Measurements from ENCODE around the gene LONRF2.

The LONRF2 gene

DNA sequence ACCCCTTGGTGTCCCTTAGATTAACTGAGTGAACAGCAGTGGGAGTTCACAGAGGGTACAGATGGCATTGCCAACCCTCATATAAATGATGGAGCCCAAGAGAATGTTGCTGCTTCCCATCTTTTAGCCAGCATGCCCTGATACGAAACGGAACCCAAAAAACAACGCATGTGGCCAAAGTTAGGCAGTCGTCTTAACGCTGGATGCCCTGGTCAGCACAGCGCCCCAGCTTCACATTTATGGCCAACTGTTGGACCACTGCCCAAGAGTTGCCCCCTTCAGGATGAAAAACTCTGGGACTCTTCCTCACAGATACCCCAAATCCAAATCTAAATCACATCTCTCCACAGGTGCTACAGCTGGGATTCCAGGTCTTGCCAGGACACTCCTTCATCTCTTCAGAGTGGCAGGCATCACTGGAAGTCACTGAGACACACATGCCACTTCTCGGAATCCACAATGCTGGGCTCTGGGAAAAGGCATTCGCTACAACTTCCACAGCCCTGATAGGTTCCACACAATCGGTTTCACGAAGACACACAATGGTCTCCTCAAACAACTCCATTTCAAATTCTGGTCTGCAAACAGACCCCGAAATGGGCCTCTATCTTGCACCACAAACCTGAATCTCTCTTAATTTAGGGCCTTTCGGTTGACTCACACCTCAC, 44.6 kb downstream of the LONRF2 start:
- H3K4me3 ChIP-seq (ENCODE audit: low read depth, low read length): no peak overlapping the region
- DNase-seq (ENCODE audit: low read depth): no peak

DNA sequence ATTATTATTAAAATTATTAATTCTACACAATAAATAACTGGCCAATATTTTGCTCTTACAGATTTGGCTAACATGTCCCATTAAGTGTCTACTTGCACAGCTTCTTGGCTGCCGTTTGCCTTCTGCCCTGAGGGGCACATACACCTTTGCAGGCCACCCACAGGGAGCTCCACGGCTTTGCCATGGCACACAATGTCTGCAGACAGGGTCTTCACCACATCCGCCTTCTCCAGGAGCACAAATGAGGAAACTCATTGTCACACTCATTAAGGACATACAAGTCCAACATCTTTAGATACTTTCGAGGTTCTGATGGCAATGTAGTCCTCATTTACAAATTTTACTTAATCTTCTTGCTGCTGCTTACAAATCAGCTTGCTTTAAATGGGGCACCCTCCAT, 45.6 kb downstream of the LONRF2 start:
- TF ChIP-seq, protein P1, sequence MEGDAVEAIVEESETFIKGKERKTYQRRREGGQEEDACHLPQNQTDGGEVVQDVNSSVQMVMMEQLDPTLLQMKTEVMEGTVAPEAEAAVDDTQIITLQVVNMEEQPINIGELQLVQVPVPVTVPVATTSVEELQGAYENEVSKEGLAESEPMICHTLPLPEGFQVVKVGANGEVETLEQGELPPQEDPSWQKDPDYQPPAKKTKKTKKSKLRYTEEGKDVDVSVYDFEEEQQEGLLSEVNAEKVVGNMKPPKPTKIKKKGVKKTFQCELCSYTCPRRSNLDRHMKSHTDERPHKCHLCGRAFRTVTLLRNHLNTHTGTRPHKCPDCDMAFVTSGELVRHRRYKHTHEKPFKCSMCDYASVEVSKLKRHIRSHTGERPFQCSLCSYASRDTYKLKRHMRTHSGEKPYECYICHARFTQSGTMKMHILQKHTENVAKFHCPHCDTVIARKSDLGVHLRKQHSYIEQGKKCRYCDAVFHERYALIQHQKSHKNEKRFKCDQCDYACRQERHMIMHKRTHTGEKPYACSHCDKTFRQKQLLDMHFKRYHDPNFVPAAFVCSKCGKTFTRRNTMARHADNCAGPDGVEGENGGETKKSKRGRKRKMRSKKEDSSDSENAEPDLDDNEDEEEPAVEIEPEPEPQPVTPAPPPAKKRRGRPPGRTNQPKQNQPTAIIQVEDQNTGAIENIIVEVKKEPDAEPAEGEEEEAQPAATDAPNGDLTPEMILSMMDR (IDR thresholded peaks at IDR 0.05; ENCODE audit: control insufficient read depth, extremely low read depth, insufficient read depth): no peak
- no peak for DNase-seq (ENCODE audit: low read depth)
- no peak overlapping the region for H3K4me3 ChIP-seq (ENCODE audit: low read depth, low read length)

More for the DNA sequence above, 44.6 kb downstream of the LONRF2 start:
- TF ChIP-seq, protein P1 (IDR thresholded peaks at IDR 0.05; ENCODE audit: control insufficient read depth, extremely low read depth, insufficient read depth): no peak

DNA sequence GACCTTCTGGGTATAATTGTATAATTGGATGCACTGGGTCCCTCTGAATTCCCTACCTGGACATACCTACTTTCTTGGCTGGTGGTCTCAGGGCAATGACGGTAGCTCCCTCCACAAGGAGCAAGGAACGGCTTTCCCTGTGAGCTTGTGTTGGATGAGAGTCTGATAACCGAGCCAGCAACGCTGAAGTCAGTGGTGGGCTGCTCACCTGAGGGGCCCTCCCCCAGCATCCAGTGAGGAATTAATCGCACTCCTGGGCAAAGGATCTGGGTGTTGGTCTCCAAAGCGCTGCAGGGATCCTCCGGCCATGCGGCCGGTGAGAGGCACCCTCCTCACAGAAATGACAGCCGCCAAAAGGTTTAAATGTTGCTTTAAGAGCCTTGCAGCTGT, 47.1 kb downstream of the LONRF2 start:
- no peak for DNase-seq (ENCODE audit: low read depth)
- TF ChIP-seq, protein P1 (IDR thresholded peaks at IDR 0.05; ENCODE audit: control insufficient read depth, extremely low read depth, insufficient read depth): no peak
- no peak overlapping the region for H3K4me3 ChIP-seq (ENCODE audit: low read depth, low read length)

DNA sequence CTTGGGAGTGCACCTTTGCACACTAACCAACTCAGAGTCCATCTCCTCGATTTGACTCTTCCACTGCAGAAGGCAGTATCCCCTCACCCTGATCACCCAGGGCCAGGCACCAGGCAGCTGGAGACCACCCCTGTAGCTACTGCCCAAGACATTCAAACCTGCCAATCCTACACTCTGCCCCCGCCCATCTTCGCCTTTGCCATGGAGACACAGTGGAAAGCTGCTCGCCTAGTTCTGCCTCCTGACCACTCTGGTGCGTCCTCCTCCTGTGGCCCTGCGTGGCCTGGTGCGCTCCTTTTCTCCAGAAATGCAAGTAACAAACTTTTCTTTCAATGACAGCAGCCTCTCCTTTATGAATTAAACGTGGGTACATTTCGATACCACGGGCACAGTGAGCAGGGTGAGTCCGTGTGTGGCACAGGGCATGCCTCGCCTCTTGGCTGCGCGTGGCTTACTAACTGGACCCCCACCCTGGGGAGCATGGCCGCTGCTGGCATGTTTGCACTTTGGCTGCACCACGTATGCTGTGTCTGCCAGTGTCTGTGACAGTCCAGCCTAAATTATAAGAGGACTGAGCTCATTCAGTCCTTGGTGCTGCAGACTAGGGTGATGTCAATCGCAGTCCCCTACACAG, 47.6 kb downstream of the LONRF2 start:
- no peak overlapping the region for H3K4me3 ChIP-seq (ENCODE audit: low read depth, low read length)
- no peak for DNase-seq (ENCODE audit: low read depth)
- TF ChIP-seq, protein P1 (IDR thresholded peaks at IDR 0.05; ENCODE audit: control insufficient read depth, extremely low read depth, insufficient read depth): no peak

DNA sequence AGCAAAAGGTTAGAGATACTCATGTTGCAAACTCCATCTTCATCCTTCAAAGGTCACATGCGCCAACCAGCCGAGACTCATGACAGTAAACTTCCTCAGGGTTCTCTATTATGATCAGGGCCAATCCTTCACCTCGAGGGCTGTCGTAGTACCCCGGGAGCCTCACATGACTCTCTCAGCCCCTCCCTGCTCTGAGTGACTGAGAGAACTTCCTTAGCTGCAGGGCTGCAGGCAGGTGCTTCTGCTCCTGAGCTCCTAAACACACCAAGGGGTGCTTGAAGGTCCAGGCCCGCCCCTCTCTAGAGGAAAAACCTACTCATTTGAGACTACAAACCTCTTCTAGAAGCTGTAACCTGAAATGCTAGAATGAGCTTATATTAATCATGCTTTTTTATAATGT, 48.2 kb downstream of the LONRF2 start:
- TF ChIP-seq, protein P1 (IDR thresholded peaks at IDR 0.05; ENCODE audit: control insufficient read depth, extremely low read depth, insufficient read depth): no peak
- H3K4me3 ChIP-seq (ENCODE audit: low read depth, low read length): no peak overlapping the region
- no peak for DNase-seq (ENCODE audit: low read depth)

DNA sequence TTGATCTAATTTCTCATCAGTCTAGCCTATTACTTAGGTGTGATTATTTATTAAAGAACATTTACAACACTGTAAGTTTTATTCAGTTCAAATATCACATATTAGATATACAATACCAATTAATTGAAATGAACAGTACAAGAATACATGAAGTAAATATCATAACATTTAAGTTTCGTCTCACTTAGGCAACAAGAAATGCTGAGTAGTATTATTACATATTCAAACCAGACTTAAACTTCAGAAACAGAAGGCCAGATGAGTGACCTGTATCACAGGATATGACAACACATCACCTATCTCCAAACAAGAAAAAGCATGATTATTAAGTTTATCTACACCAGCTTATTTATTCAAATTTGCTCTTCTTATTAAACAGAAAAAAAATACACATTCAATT, 48.9 kb downstream of the LONRF2 start:
- no peak for DNase-seq (ENCODE audit: low read depth)
- H3K4me3 ChIP-seq (ENCODE audit: low read depth, low read length): no peak overlapping the region
- TF ChIP-seq, protein P1 (IDR thresholded peaks at IDR 0.05; ENCODE audit: control insufficient read depth, extremely low read depth, insufficient read depth): no peak

Data from LNCaP clone FGC (cell line).